Astrocyte of the spinal cord (primary cell): ENCODE measurements around the gene PPP1R18.

Source experiments
- DNase-seq: peaks from one replicate; pipeline ENCODE4 v3.0.0; 2011; ENCODE audit warnings: low read depth, low spot score
- H3K4me3 ChIP-seq: 2 replicates; pipeline ENCODE4 v1.5.1; 2011; ENCODE audit warnings: low read depth, mild to moderate bottlenecking, low read length, moderate library complexity
- CTCF ChIP-seq: IDR thresholded peaks from 2 replicates; pipeline ENCODE4 v1.5.1; 2012; ENCODE audit warnings: low read depth, mild to moderate bottlenecking, low read length, inconsistent platforms
- in situ Hi-C: cut with HindIII; loops from 2 replicates; pipeline ENCODE4 v1.10.0; 2017; ENCODE audit warnings: low sequenced_read_pairs

The PPP1R18 gene

GRCh38 chr6:30686009-30686907 lies at the start of gene PPP1R18:
TSS of gene PPP1R18 (minus strand) at chr6:30686645. CDS start at chr6:30686018, 627 bp downstream.
- no peak for DNase-seq
- in situ Hi-C loops, result no loop called here

GRCh38 chr6:30735668-30736314 lies 49.3 kb upstream of the PPP1R18 start:
- in situ Hi-C loops, result no loop called here
- no peak for TF ChIP-seq CTCF
- no peak for DNase-seq
- H3K4me3 ChIP-seq, result no peak overlapping the region

More at GRCh38 chr6:30686009-30686907, at the start of gene PPP1R18:
- no peak for TF ChIP-seq CTCF
- H3K4me3 ChIP-seq, result peak within 1 kb of the TSS; percentile 87

- H3K4me3 ChIP-seq, result no peak overlapping the region
- no peak for DNase-seq
- in situ Hi-C loops, result no loop called here
- no peak for TF ChIP-seq CTCF
Observed at GRCh38 chr6:30732237-30732943, 45.9 kb upstream of the PPP1R18 start.

- no peak overlapping the region for H3K4me3 ChIP-seq
- in situ Hi-C loops, result no loop called here
- TF ChIP-seq CTCF, result peak; percentile 60
- DNase-seq, result no peak
Observed at GRCh38 chr6:30730601-30731435, 44.4 kb upstream of the PPP1R18 start.

- in situ Hi-C loops, result no loop called here
- no peak overlapping the region for H3K4me3 ChIP-seq
- TF ChIP-seq CTCF, result peak; percentile 45
- DNase-seq, result no peak
Observed at GRCh38 chr6:30727920-30728553, 41.6 kb upstream of the PPP1R18 start.
